ENCODE data around the gene SP1.
A peak's percentile ranks its signal among the peaks of the same experiment; 100 is the strongest.
"Not testable (repeated sequence)": the region's sequence is repeated elsewhere in the genome, so short reads cannot be mapped to it uniquely, and the experiment has no call there.

Gene SP1

DNA sequence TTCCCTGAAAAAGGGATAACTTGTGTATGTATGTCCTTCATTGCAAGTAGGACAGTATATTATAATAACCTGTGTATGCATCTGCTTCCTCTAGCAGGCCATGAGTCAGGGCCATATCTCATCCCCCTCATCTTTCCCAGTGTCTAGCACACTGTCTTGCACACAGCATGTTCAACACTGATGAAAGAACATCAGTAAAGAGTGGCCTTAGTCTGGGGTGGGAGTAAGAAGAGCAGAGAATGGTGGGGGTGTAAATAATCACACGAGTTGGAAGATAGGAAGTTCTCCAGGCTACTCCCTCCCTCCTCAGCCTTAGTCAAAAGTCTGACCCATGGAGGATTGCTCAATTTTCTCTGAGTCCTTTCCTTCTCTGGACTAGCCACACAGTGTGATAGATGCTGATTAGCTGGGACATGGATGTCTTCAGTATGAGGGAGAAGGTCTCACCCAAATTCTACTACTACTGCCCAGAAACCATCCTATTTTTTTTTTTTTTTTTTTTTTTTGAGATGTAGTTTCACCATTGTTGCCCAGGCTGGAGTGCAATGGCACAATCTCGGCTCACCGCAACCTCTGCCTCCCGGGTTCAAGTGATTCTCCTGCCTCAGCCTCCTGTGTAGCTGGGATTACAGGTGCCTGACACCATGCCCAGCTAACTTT lies 14.6 kb upstream of the SP1 start:
- DNase-seq, result no peak

DNA sequence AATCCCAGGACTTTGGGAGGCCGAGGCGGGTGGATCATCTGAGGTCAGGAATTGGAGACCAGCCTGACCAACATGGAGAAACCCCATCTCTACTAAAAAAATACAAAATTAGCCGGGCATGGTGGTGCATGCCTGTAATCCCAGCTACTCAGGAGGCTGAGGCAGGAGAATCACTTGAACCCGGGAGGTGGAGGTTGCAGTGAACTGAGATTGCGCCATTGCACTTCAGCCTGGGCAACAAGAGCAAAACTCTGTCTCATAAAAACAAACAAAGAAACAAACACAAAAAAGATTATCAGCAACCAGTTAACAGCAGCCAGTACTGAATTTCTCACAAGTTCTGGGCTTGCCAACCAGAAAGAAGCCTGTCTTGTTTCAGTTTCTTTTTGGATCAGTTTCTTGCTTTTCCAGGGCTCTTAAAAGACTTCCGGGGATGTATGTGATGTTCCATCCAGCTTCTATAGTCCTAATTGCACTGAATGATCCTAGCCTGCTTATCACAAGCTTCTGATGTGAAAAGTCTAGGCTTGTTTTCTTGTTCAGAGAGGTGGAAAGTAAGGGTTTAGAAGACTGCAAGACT lies 6.3 kb upstream of the SP1 start:
- DNase-seq, result not testable (repeated sequence)

DNA sequence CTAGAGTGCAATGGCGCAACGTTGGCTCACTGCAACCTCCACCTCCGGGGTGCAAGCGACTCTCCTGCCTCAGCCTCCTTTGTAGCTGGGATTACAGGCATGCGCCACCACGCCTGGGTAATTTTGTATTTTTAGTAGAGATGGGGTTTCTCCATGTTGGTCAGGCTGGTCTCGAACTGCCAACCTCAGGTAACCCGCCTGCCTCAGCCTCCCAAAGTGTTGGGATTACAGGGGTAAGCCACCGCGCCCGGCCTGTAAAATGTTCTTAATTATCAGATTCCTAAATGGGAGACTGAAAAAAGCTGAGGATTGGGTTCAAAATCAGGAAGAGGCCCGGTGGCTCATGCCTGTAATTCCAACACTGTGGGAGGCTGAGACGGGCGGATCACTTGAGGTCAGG lies 5.7 kb upstream of the SP1 start:
- not testable (repeated sequence) for DNase-seq

DNA sequence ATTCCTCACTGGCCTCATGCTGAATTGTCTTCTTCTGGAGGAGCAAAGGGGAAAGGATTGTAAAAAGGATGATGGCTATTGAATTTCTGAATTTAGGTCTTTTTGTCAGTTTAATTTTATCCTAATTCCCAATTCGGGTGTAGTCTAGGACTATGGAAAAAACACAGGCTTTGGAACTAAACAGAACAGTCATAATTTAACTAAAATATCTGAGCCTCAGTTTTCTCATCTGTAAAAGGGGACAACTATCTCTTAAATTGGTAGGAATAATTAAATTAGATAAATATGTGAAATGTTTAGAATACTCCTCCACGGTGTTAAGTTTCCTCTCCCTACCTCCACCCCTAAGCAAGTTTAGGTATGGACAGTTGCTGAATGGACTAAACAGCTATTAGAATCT lies 3.2 kb upstream of the SP1 start:
- DNase-seq, result no peak

DNA sequence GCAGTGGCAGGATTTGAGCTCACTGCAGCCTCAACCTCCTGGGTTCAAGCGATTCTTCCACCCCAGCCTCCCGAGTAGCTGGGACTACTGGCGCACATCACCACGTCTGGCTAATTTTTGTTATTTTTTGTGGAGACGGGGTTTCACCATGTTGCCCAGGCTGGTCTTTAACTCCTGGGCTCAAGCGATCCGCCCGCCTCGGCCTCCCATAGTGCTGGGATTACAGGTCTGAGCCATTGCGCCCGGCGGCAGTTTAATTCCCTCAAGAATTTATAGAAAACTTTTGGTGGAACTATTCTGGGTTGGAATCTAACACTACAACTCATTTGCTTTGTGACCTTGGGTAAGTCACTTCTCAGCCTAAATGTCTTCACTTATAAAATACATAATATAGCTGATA lies 1.8 kb upstream of the SP1 start:
- no peak for DNase-seq

DNA sequence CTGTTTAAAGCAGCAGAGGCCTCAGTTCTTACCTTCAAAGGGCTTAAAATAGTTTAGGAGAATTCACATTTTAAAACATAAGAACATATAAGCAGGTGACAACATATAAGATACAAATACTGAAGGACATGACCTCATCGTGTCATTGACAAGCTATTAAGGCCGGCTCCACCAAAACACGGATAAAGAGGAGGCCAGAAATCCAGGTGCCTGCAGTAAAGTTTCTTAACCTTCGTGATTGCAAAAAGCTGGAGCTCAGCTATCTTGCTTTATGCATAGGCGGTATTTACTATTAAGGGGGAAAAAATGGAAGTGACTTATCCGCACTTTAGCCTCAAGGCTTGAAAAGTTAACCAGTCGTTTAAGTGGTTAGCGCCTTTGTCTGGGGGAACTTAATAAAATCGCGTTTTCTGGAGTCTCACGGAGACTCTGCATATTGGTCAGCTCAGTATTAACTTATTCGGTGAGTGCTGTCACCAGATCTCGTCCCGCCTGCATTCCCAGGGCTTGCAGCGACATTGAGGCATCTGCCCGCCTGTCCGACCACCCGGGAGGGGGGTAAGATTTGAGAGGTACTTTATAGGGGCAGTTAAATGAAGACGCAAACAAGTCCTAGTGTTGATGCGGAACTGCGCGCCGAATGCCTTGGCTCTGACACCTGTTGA lies 1.1 kb upstream of the SP1 start:
- DNase-seq, result no peak

DNA sequence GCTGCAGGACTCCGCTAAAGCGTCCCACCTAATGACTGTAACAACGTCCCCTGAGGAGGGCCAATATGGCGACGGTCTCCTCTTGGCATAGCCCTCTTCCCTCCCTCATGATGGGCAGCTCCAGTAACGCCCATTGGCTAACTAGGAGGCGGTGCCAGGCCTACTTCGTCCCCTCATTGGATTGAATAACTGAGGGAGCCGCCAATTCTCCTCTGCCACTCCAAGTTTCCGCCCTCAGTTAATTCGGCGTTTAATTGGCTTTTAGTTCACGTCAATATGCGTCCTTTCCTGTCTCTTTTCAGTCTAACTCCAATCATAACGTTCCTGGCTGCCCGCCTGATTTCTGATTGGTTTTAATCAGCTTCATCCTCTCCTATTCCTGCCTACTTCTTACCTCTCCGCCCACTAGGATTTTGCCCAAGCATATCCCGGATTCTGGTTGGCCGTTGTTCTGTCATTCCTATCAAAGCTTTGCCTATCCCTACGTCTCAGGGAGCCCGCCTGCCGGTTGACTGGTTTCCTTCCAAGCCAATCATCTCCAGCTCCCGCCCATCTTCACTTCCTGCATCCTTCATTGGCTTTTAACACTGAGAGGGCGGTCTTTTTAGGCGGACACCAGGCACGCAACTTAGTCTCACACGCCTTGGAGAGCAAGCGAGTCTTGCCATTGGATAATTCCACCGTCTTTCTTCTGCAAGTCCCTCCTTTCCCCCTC lies 430 bp upstream of the SP1 start:
- DNase-seq, result peak; percentile 100

DNA sequence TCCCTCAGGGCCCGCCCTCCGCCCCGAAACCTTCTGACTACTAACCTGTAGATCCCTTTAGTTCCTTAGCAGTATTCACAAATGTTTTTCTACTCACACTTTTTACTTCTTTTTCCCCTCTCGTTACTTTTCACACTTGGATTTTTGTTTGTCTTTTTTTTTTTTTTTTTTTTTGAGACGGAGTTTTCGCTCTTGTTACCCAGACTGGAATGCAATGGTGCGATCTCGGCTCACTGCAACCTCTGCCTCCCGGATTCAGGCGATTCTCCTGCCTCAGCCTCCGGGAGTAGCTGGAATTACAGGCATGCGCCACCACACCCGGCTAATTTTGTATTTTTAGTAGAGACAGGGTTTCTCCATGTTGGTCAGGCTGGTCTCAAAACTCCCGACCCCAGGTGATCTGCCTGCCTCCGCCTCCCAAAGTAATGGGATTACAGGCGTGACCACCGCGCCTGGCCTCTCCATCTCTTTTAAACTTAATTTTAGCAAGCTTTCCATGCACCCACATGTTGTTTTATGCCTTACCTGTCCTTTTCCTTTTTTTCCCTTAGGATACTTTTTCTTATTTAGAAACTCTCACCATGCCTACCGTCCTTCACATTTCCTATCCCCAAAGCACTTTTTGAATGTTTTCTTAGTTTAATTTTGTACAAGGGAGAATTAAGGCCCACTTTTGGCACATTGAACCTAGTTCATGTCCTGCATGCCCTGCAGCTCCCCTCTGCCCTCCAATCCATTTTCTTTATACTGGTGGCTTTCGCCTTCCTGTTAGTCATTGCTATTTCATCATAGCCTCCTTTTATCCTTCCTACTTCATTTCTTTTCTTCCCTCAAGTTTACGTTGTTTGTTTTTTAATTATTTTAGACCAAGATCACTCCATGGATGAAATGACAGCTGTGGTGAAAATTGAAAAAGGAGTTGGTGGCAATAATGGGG lies 1.1 kb downstream of the SP1 start:
- no peak for DNase-seq

DNA sequence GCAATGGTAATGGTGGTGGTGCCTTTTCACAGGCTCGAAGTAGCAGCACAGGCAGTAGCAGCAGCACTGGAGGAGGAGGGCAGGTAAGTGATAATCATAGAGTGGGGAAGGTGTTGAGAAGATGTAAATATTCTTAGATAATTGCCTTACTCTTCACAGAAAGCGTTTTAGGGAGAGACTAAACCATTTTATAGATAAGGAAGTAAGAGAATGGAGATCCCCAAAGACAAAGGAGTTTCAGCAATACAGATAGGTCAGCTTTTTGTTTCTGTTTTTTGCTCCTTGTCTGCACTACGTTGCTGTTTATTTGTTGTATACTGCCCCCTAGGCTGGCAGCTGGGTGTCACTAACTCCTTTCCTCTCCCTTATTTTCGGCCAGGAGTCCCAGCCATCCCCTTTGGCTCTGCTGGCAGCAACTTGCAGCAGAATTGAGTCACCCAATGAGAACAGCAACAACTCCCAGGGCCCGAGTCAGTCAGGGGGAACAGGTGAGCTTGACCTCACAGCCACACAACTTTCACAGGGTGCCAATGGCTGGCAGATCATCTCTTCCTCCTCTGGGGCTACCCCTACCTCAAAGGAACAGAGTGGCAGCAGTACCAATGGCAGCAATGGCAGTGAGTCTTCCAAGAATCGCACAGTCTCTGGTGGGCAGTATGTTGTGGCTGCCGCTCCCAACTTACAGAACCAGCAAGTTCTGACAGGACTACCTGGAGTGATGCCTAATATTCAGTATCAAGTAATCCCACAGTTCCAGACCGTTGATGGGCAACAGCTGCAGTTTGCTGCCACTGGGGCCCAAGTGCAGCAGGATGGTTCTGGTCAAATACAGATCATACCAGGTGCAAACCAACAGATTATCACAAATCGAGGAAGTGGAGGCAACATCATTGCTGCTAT lies 2.0 kb downstream of the SP1 start:
- DNase-seq, result no peak

DNA sequence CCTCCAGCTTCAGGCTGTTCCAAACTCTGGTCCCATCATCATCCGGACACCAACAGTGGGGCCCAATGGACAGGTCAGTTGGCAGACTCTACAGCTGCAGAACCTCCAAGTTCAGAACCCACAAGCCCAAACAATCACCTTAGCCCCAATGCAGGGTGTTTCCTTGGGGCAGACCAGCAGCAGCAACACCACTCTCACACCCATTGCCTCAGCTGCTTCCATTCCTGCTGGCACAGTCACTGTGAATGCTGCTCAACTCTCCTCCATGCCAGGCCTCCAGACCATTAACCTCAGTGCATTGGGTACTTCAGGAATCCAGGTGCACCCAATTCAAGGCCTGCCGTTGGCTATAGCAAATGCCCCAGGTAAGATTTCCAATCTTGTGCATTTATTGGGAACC lies 3.3 kb downstream of the SP1 start:
- no peak for DNase-seq

DNA sequence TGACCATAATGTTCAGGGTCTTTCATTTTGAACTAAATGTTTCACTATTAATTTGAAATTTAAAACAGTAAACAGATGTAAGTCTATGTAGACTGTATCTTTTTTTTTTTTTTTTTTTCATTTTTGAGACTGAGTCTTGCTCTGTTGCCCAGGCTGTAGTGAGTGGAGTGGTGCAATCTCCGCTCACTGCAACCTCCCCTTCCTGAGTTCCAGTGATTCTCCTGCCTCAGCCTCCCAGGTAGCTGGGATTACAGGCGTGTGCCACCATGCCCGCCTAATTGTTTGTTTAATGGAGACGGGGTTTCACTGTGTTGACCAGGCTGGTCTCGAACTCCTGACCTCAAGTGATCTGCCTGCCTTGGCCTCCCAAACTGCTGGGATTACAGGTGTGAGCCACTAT lies 6.4 kb downstream of the SP1 start:
- not testable (repeated sequence) for DNase-seq

DNA sequence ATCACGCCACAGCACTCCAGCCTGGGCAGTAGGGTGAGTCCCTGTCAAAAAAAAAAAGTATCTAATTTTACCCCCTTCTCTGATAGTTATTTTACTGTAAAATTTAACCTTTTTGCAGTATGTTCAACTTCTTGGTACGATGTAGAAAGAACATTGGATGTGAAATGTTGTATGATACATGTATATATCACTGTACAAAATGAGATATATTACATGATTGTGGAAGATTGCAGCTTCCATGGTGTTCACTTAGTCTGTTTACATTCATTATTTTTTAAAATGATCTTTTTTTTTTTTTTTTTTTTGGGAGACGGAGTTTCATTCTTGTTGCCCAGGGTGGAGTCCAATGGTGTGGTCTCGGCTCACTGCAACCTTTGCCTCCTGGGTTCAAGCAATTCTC lies 9.0 kb downstream of the SP1 start:
- no peak for DNase-seq

DNA sequence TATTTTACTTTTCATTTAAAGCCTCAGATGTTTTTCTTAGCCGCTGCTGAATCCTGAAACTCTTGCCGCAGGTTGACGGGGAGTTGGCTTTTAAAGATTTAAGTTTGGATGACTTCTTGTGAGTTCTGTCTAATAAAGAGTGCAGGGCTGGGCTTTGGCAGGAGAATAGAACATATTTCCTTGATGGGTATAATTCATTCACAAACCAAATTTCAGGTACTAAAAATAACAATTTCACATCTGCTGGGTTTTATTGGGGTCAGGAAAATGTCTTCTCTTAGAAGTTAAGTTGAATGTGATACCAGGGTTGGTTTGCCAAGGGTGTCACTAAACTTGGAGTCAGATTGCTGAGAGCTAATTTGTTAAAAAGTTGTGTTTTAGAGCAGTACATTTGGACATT lies 9.7 kb downstream of the SP1 start:
- no peak for DNase-seq

DNA sequence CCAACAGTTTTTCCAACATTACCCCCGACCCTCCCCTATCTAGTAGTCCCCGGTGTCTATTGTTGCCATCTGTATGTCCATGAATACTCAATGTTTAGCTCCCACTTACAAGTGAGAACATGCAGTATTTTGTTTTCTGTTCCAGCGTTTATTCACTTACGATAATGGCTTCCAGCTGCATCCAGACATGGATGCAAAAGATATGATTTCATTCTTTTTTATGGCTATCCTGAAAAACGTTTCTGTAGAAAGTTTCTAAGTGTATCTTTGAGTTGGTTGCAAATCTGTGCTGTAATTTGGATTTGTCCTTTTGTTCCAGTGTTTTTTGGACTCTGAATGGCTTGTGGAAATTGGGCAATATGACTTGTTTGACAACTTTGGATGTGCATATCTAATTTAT lies 11.7 kb downstream of the SP1 start:
- no peak for DNase-seq

DNA sequence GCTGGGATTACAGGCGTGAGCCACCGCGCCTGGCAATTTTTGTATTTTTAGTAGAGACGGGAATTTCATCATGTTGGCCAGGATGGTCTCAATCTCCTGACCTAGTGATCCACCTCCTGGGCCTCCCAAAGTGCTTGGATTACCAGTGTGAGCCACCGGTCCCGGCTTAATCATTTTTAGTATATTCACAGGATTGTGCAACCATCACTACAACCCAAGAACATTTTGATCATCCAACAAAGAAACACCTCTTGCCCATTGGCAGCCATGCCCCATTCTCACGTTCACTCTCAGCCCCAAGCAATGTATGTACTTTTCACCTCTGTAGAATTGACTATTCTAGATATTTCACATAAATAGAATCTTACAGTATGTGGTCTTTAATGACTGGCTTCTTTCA lies 19.9 kb downstream of the SP1 start:
- DNase-seq, result no peak

DNA sequence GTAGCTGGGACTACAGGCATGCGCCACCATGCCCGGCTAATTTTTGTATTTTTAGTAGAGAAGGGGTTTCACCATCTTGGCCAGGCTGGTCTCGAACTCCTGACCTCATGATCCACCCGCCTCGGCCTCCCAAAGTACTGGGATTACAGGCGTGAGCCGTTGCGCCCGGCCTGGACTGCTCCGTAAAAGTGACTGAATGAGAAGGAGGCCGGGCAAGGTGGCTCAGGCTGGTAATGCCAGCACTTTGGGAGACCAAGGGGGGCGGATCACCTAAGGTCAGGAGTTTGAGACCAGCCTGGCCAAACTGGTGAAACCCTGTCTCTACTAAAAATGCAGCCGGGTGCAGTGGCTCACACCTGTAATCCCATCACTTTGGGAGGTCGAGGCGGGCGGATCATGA lies 22.4 kb downstream of the SP1 start:
- not testable (repeated sequence) for DNase-seq

DNA sequence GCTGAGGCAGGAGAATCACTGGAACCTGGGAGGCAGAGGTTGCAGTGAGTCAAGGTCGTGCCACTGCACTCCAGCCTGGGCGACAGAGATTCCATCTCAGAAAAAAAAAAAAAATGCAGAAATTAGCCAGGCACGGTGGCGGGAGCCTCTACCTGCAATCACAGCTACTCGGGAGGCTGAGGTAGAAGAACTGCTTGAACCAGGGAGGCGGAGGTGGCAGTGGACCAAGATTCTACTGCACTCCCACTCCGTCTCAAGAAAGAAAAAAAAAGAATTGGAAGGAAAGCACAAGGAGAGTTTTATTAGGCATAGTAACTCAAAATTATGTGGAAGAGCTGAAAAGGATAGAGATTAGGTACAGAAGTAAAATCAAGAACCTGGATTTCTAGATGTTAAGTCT lies 22.9 kb downstream of the SP1 start:
- DNase-seq, result no peak

DNA sequence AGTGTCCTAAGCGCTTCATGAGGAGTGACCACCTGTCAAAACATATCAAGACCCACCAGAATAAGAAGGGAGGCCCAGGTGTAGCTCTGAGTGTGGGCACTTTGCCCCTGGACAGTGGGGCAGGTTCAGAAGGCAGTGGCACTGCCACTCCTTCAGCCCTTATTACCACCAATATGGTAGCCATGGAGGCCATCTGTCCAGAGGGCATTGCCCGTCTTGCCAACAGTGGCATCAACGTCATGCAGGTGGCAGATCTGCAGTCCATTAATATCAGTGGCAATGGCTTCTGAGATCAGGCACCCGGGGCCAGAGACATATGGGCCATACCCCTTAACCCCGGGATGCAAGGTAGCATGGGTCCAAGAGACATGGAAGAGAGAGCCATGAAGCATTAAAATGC lies 31.0 kb downstream of the SP1 start:
- DNase-seq, result no peak

DNA sequence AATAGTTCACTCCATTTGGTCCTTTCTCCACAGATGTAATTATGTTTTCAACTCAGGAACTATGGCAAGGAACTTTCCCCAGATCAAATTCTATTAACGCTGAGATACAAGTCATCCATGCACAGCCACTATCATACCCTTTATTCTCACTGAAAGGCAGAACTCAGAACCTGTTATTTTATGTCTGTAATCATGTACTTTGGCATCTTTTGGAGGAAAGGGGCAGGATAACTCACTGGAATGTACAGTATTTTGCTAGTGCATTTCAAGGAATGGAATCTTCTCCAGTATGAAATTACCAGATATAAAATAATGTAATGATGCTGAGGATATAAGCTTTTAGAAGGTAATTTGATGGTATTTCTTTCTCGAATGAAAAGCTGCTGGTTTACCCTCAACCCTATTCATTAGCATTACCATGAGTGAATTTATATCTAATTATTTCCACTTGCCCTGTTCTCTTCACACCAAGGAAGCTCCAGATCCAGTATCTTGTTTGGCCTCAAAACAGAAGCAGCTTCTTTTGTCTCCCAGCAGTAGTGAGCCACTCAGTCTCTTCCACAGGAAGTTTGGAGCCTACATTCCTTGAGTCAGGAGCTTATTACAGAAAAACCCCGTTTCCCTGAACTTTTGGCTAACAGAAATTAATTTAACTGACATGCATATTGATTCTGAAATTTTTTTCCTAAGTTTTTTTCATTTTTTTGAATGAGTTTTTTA lies 33.7 kb downstream of the SP1 start:
- no peak for DNase-seq

DNA sequence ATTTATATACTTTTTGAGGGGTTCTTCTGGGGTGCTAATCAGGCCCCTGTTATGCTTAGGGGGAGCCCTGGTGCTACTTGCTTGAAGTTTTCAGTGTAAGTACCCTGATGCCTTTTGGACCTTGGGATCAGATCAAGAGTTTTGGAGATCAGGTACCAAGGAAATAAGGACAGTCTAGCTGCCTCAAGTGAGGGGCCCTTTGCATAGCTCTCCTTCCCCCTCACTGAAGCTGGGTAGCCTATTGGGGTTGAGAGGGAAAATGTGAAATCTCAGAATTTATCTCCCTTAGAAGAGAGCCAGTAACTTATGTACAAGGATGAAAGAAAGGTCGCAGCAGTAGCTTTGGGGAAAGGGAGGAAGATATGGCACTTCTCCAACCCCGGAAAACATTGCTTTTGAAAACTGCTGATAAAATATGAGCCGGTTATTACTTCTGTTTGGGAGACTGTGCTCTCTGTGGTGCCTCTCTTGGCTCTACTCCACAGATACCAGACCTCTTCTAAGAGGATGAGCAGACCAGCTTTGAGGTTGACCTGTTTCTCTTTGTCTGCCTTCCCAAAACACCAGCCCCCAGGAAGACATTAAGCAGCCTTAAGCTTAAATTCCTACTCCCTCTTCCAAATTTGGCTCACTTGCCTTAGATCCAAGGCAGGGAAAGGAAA lies 34.9 kb downstream of the SP1 start:
- DNase-seq, result no peak
